B cell (primary cell): ENCODE data around the gene GMEB2. TPM values are rescaled to one million over a fixed set of nuclear protein-coding genes. Genes with fewer than 3 reads are reported as not detected.

Experiments
- ATAC-seq: fragments of 200-7000 bp; cut with Tn5 transposase; one replicate; pipeline ENCODE4 v1.10.0; 2021; ENCODE audit warnings: low read depth, mild to moderate bottlenecking, moderate number of reproducible peaks, moderate library complexity
- CTCF ChIA-PET: fragments of 350-600 bp; sonication (Branson Sonifier 250); formaldehyde crosslinking; loops from one replicate; lab custom pipeline; 2021; ENCODE audit warnings: antibody characterized with exemption, inconsistent platforms; lab: Charles Lee
- POLR2A ChIA-PET: fragments of 350-600 bp; sonication (Branson Sonifier 250); formaldehyde crosslinking; loops from one replicate; lab custom pipeline; 2021; ENCODE audit warnings: antibody characterized with exemption; lab: Charles Lee
- DNase-seq: peaks from one replicate; pipeline ENCODE4 v3.0.0; 2013
- H2AFZ ChIP-seq: 2 replicates; pipeline ENCODE4 v1.6.1; 2012; ENCODE audit warnings: mild to moderate bottlenecking, low read depth, low read length; ENCODE audit not compliant: insufficient read depth, poor library complexity, severe bottlenecking
- H3K27ac ChIP-seq, 2 donors: 1 replicate in 1 of 2; 2 replicates in 1 of 2; pipeline ENCODE4 v1.5.1; 2012 to 2013; ENCODE audit warnings: low read length in 2 of 2, mild to moderate bottlenecking in 2 of 2, moderate library complexity in 1 of 2
- H3K27me3 ChIP-seq, 4 experiments: fragments of 200-600 bp in 1 of 4; sonication (generic) in 1 of 4; replicated peaks in 1 of 4; 1 replicate in 2 of 4; 2 replicates in 2 of 4; pipeline versions ENCODE4 v1.6.1 to v1.7.0; 2013 to 2016; ENCODE audit warnings: low read length in 3 of 4, mild to moderate bottlenecking in 2 of 4, mixed read lengths in 1 of 4, moderate library complexity in 1 of 4; ENCODE audit not compliant: insufficient read depth in 4 of 4, control insufficient read depth in 3 of 4; ENCODE audit errors: control extremely low read depth in 1 of 4
- H3K36me3 ChIP-seq, 2 experiments: replicated peaks in 1 of 2; 1 replicate in 1 of 2; 2 replicates in 1 of 2; pipeline versions ENCODE4 v1.6.1 to v1.7.1; 2013; ENCODE audit warnings: low read length in 1 of 2; ENCODE audit not compliant: insufficient read depth in 2 of 2, control insufficient read depth in 1 of 2; ENCODE audit errors: control extremely low read depth in 1 of 2, extremely low read depth in 1 of 2
- H3K4me1 ChIP-seq, 2 donors: fragments of 200-600 bp in 1 of 2; sonication (generic) in 1 of 2; 1 replicate in 1 of 2; 2 replicates in 1 of 2; pipeline versions ENCODE4 v1.5.1 to v1.6.1; 2013 to 2017; ENCODE audit warnings: low read length in 2 of 2; ENCODE audit not compliant: control insufficient read depth in 2 of 2, insufficient read depth in 2 of 2
- H3K4me2 ChIP-seq: replicated peaks from 2 replicates; pipeline ENCODE3; 2012; ENCODE audit warnings: mild to moderate bottlenecking, low read depth, low read length; ENCODE audit not compliant: poor library complexity, severe bottlenecking
- H3K4me3 ChIP-seq, 5 experiments: fragments of 200-600 bp in 1 of 5; sonication (generic) in 1 of 5; 1 replicate in 3 of 5; 2 replicates in 2 of 5; pipeline versions ENCODE4 v1.5.1 to v1.7.0; 2011 to 2016; ENCODE audit warnings: low read length in 4 of 5, mild to moderate bottlenecking in 4 of 5, low read depth in 2 of 5, control low read depth in 1 of 5, moderate library complexity in 1 of 5; ENCODE audit not compliant: insufficient read depth in 1 of 5; ENCODE audit errors: control extremely low read depth in 1 of 5, extremely low read depth in 1 of 5
- H3K79me2 ChIP-seq: fragments of 200-600 bp; sonication (generic); one replicate; pipeline ENCODE4 v1.6.0; 2016; ENCODE audit warnings: low read length; ENCODE audit not compliant: control insufficient read depth, insufficient read depth
- H3K9ac ChIP-seq: fragments of 200-600 bp; sonication (generic); 2 replicates; pipeline ENCODE4 v1.6.1; 2017; ENCODE audit warnings: mild to moderate bottlenecking, low read length, moderate library complexity
- H3K9me3 ChIP-seq, 3 donors: one replicate each; pipeline versions ENCODE4 v1.6.1 to v1.7.1; 2013; ENCODE audit warnings: low read length in 2 of 3; ENCODE audit not compliant: control insufficient read depth in 2 of 3, insufficient read depth in 1 of 3; ENCODE audit errors: control extremely low read depth in 1 of 3
- H4K20me1 ChIP-seq: 2 replicates; pipeline ENCODE4 v1.6.0; 2012; ENCODE audit warnings: mild to moderate bottlenecking, low read length; ENCODE audit not compliant: insufficient read depth, control insufficient read depth, poor library complexity, severe bottlenecking
- H3K27ac Mint-ChIP-seq: one replicate; pipeline ENCODE4 v1.8.0; 2021; ENCODE audit warnings: mixed read lengths
- H3K27me3 Mint-ChIP-seq: one replicate; pipeline ENCODE4 v1.8.0; 2021; ENCODE audit warnings: mixed read lengths
- H3K4me1 Mint-ChIP-seq: one replicate; pipeline ENCODE4 v1.8.0; 2021; ENCODE audit warnings: mixed read lengths
- H3K4me3 Mint-ChIP-seq: one replicate; pipeline ENCODE4 v1.8.0; 2021; ENCODE audit warnings: mixed read lengths
- H3K9me3 Mint-ChIP-seq: one replicate; pipeline ENCODE4 v1.8.0; 2022; ENCODE audit warnings: mixed read lengths; ENCODE audit not compliant: insufficient read depth
- EZH2 ChIP-seq: IDR thresholded peaks from 2 replicates; pipeline ENCODE4 v1.6.1; 2012; ENCODE audit warnings: borderline replicate concordance, low read depth, mild to moderate bottlenecking, moderate library complexity, low read length; ENCODE audit not compliant: insufficient read depth, poor library complexity, severe bottlenecking
- WGBS: methylation state at CpG from one replicate; pipeline ENCODE4 v1.1.5; 2013; ENCODE audit warnings: missing lambda C conversion rate; ENCODE audit not compliant: insufficient coverage; 5-methylcytosine and 5-hydroxymethylcytosine counted together
- intact Hi-C: fragments of 100-400 bp; cut with micrococcal nuclease; formaldehyde crosslinking; loops from one replicate; pipeline ENCODE4 v1.10.0; 2022
- polyA plus RNA-seq: library from polyadenylated mRNA; depleted of rRNA; stranded (reverse); fragments of >200 nt; gene quantifications from 2 replicates; pipeline ENCODE4 v1.2.3, GENCODE V29; 2012
- total RNA-seq, 2 donors: library from RNA; stranded (reverse); fragments of 120-200 nt in 1 of 2; gene quantifications; 1 replicate in 1 of 2; 2 replicates in 1 of 2; pipeline versions ENCODE4 v1.2.3 to v1.2.4, GENCODE V29; 2013 to 2022
- TF ChIP-seq, protein P1 (sequence below): fragments of 200-600 bp; IDR thresholded peaks from one replicate; pipeline ENCODE4 v1.8.0; 2022; ENCODE audit warnings: antibody characterized with exemption, mild to moderate bottlenecking

GMEB2 gene
- total and polyA plus RNA-seq, 2 donors (not counting 1 experiment from before 2014, with no cell fraction given) = 17.7 to 24.5 TPM

DNA sequence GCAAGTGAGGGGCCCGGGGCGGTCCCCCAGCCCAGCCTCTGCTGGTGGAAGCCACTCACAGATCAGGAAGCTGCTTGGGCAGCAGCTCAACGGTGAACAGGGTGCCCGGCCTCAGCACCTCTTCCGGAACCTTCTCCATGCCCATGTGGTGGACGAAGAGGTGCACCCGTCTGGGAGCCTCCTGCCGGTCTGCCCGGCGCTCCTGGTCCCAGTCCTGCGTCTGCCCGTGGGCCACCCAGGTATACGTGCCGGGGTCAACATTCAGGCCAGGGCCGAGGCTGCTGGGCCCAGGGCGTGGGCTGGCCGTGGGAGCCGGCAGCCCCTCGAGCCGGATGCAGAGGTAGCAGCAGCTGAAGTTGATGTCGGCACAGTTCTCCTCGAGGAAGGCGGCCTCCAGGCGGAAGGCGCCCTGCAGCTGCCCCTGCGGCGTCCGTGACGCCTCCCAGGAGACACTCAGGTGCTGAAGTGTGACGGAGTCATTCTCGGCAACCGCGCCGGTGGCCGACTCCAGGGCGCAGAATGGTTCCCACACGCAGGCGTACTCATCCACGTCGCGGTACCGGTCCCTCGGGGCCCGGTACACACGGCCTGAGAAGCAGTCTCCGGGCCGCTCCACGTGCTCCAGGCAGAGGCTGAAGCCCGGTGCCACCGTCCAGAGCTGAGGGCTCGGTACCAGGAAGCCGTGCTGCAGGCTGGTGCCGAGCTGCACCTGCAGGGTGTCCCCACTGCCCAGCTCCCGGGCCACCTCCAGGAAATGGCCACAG, 64.3 kb downstream of the GMEB2 start:
- Histone ChIP-seq H3K4me3 (no peak overlapping the region), H3K9me3 (peaks cover 0 to 9% (median 0%) of the 10 kb centered on the region in 3 donors), H3K27ac (no peak overlapping the region), H3K79me2 (peaks cover 2% of the 10 kb centered on the region), H4K20me1 (peaks cover 78% of the 10 kb centered on the region), H3K9ac (no peak overlapping the region), H3K36me3 (peaks cover 0 to 62% of the 10 kb centered on the region in 2 experiments), H2AFZ (no peak overlapping the region), H3K27me3 (no peaks in the 10 kb centered on the region), H3K4me2 (no peak overlapping the region), H3K4me1 (peaks cover 11 to 18% of the 10 kb centered on the region in 2 donors)
- intact Hi-C loops = no loop called here
- POLR2A ChIA-PET = interaction anchor here (1.1 to 1.6 kb wide), 4 partner anchors 10 to 79 kb away, joined by 3 to 4 read pairs (median 4); partner anchors contain the start of gene HELZ2
- TF ChIP-seq EZH2 = no peak
- TF ChIP-seq, protein P1, sequence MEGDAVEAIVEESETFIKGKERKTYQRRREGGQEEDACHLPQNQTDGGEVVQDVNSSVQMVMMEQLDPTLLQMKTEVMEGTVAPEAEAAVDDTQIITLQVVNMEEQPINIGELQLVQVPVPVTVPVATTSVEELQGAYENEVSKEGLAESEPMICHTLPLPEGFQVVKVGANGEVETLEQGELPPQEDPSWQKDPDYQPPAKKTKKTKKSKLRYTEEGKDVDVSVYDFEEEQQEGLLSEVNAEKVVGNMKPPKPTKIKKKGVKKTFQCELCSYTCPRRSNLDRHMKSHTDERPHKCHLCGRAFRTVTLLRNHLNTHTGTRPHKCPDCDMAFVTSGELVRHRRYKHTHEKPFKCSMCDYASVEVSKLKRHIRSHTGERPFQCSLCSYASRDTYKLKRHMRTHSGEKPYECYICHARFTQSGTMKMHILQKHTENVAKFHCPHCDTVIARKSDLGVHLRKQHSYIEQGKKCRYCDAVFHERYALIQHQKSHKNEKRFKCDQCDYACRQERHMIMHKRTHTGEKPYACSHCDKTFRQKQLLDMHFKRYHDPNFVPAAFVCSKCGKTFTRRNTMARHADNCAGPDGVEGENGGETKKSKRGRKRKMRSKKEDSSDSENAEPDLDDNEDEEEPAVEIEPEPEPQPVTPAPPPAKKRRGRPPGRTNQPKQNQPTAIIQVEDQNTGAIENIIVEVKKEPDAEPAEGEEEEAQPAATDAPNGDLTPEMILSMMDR = no peak
- H3K9me3 Mint-ChIP-seq = no peaks in the 10 kb centered on the region
- DNase-seq (no peak), ATAC-seq (no peak)
- WGBS = 86% methylated on average over 54 of the region's 54 CpGs
- H3K27me3 Mint-ChIP-seq = no peaks in the 10 kb centered on the region
- H3K4me3 Mint-ChIP-seq = no peak overlapping the region
- no peak overlapping the region for H3K27ac Mint-ChIP-seq
- CTCF ChIA-PET = no interaction called here
- H3K4me1 Mint-ChIP-seq = peaks cover 11% of the 10 kb centered on the region
